C4-2B (cell line): ENCODE results near the gene SH3BGRL2.

Experiments
- H3K27ac ChIP-seq: fragments of 450-650 bp; 2 replicates; pipeline ENCODE4 v1.5.1; 2017
- CTCF ChIP-seq: fragments of 450-650 bp; conservative IDR thresholded peaks from 2 replicates; pipeline ENCODE4 v1.5.1; 2017; ENCODE audit warnings: mild to moderate bottlenecking
- ZFX ChIP-seq: fragments of 450-650 bp; IDR thresholded peaks from 2 replicates; pipeline ENCODE4 v1.6.1; 2017

SH3BGRL2 gene

DNA sequence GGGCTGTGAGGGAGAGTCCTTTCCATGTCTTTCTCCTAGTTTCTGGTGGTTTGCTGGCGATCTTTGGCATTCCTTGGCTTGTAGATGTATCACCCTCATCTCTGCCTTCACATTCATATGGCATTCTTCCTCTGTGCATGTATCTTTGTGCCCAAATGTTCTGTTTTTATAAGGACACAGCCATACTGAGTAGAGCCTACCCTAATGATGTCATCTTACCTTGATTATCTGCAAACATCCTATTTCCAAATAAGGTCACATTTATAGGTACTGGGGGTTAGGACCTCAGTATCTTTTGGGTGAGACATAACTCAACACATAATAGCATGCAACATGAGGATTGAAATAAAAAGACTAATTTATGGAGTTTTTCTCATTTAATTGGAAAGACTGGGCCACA is 5.5 kb downstream of the SH3BGRL2 start:
- no peak for TF ChIP-seq ZFX
- H3K27ac ChIP-seq: no peak overlapping the region

- no peak overlapping the region for H3K27ac ChIP-seq
- TF ChIP-seq ZFX: no peak
- TF ChIP-seq CTCF: no peak
These were observed 9.3 kb downstream of the SH3BGRL2 start for GRCh38 chr6:79640146-79641111.

DNA sequence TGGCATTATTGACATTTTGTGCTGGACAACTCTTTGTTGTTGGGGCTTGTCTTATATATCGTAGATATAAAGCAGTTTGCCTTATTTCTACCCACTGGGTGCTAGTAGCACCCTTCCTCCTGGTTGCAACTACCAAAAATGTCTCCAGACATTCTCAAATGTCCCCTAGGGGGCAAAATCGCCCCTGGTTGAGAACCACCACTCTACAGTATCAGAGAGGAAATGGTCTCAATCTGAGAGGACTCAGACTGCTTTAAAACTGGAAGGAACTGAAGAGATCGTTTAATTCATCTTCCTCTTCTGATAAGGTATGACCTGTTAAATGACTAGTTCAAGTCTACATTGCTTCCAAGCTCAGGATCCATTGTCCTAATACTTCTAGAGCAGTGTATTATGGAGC is 14.9 kb downstream of the SH3BGRL2 start:
- TF ChIP-seq CTCF (no peak), ZFX (no peak)
- no peak overlapping the region for H3K27ac ChIP-seq

DNA sequence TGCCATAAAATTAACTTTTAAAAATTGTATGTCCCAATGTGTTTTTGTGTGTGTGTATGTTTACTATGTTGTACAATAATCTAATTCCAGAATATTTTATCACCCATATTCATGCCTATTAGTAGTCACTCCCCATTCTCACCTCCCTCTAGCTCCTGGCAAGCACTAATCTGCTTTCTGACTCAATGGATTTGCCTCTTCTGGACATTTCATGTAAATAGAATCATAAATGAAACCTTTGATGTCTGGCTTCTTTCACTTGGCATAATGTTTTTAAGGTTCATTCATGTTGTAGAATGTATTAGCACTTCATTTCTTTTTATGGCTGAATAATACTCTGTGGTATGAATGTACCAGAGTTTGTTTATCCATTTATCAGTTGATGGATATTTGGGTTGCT is 15.4 kb downstream of the SH3BGRL2 start:
- no peak overlapping the region for H3K27ac ChIP-seq
- TF ChIP-seq CTCF (no peak), ZFX (no peak)

DNA sequence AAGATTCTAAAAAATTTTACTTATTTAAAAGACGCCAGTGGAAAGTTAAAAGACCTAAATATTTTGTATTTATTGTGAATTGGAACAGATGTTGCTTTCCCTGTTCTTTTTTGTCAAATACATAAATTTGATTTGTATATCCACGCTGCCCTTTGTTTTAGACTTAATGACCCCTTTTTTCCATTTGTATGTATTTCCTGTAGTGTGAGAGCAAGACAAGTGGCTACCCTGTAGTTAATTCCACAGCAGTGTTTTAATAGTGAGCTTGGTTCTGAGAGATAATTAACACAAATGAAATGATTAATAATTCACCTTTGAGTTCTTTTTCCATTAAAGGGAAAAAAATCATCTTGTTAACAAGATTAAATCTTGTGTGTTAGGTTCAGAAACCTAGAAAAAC is 16.6 kb downstream of the SH3BGRL2 start:
- no peak for TF ChIP-seq CTCF
- no peak for TF ChIP-seq ZFX
- H3K27ac ChIP-seq: no peak overlapping the region

DNA sequence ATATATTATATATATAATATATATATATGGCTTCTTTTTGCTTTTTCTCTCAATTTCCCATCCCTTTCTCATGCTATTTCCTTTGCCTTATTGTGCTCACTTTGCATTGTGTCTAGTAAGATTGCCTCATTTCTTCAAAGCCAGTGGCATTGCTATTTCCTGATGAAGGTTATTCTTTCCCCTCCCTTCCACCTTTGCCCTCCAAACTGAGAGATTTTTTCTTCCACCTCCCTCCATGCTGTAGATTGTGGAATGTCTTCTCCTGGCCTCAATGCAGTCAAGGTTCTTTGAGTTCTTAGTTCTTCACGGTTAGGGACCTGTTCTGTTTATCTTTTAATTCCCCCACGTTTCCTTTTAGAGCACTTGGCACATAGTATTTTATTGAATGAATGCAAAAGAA is 17.2 kb downstream of the SH3BGRL2 start:
- H3K27ac ChIP-seq: no peak overlapping the region
- TF ChIP-seq ZFX (no peak), CTCF (no peak)

DNA sequence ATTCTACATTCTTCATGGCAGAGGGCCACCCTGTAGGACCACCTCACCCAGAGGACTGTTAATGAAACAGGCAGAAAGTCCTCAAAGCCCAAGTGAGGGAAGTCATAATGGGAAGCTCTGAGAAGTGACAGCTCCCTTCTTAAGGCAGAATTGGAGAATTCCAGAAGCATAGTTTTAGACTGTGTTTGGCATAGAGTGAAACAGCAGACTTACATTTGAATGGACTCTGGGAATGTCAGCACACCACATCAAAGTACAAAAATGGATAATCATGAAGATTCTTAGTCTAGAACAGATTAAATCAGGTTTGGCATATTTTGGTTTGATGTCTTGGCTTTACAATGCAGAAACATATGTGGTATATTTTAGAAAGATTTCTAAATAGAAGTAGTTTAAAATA is 17.9 kb downstream of the SH3BGRL2 start:
- TF ChIP-seq CTCF (no peak), ZFX (no peak)
- H3K27ac ChIP-seq: no peak overlapping the region

DNA sequence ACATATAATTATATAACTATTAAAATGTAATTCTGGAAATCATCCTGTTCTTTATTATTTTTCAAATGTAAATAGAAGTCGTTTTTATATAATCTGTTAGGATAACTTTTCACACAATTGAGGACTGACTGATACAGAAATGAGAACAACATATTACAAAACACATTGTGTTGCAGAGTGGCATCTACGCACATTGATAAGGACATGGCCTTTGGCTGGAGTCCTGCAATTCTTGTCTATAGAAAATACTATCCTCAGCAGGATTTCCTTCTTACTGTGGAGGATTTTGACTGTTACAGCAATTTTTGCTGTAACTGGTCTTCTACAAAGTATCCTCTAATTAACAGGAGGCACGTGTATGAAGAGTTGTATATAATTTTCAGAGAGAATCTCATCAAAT is 19.8 kb downstream of the SH3BGRL2 start:
- no peak overlapping the region for H3K27ac ChIP-seq
- TF ChIP-seq ZFX (no peak), CTCF (no peak)
